Activated CD4-positive, alpha-beta memory T cell treated with anti-CD3 and anti-CD28 coated beads, Interleukin-2, amount 10 ng/mL, durations not matched to agents 7 days and 5 days (primary cell): ENCODE results near the gene CPEB2. TPM values are rescaled to one million over a fixed set of nuclear protein-coding genes. Genes with fewer than 3 reads are reported as not detected.

Source experiments
- CTCF ChIA-PET: fragments of 350-600 bp; sonication (Branson Sonifier 250); formaldehyde crosslinking; loops from one replicate; lab custom pipeline; 2021; ENCODE audit warnings: antibody characterized with exemption, inconsistent platforms; lab: Charles Lee
- POLR2A ChIA-PET: fragments of 350-600 bp; sonication (Branson Sonifier 250); formaldehyde crosslinking; loops from one replicate; lab custom pipeline; 2021; ENCODE audit warnings: antibody characterized with exemption; lab: Charles Lee
- DNase-seq: peaks from one replicate; pipeline ENCODE4 v3.0.0-alpha.2; 2020
- H3K27ac Mint-ChIP-seq: one replicate; pipeline ENCODE4 v1.8.0; 2021; ENCODE audit warnings: mild to moderate bottlenecking, mixed read lengths
- H3K27me3 Mint-ChIP-seq: one replicate; pipeline ENCODE4 v1.8.0; 2021; ENCODE audit warnings: mixed read lengths
- H3K36me3 Mint-ChIP-seq: one replicate; pipeline ENCODE4 v1.8.0; 2021; ENCODE audit warnings: low read depth, mixed read lengths
- H3K4me1 Mint-ChIP-seq: one replicate; pipeline ENCODE4 v1.8.0; 2021; ENCODE audit warnings: mixed read lengths
- H3K4me3 Mint-ChIP-seq: one replicate; pipeline ENCODE4 v1.8.0; 2021; ENCODE audit warnings: mild to moderate bottlenecking, mixed read lengths
- H3K9me3 Mint-ChIP-seq: one replicate; pipeline ENCODE4 v1.8.0; 2021; ENCODE audit warnings: mixed read lengths
- total RNA-seq, 2 experiments: library from RNA; stranded (reverse); gene quantifications; one replicate each; pipeline ENCODE4 v1.2.3, GENCODE V29; 2021

The CPEB2 gene
- total RNA-seq, 2 experiments from 2014 or later = 17.6 to 20.4 TPM

- H3K9me3 Mint-ChIP-seq = peaks cover 4% of the 10 kb centered on the region
- H3K36me3 Mint-ChIP-seq = no peaks in the 10 kb centered on the region
- H3K27me3 Mint-ChIP-seq = no peaks in the 10 kb centered on the region
- ChIA-PET CTCF (no interaction called here), POLR2A (no interaction called here)
- no peak overlapping the region for H3K27ac Mint-ChIP-seq
- peaks cover 3% of the 10 kb centered on the region for H3K4me1 Mint-ChIP-seq
- no peak for DNase-seq
- no peak overlapping the region for H3K4me3 Mint-ChIP-seq
Observed at GRCh38 chr4:15117270-15117946, 115.1 kb downstream of the CPEB2 start.

- ChIA-PET POLR2A (no interaction called here), CTCF (no interaction called here)
- DNase-seq = no peak
- Mint-ChIP-seq H3K27ac (no peak overlapping the region), H3K9me3 (peaks cover 4% of the 10 kb centered on the region), H3K27me3 (no peaks in the 10 kb centered on the region), H3K4me1 (peaks cover 3% of the 10 kb centered on the region), H3K36me3 (no peaks in the 10 kb centered on the region), H3K4me3 (no peak overlapping the region)
Observed at GRCh38 chr4:15118292-15118691, 116.0 kb downstream of the CPEB2 start.
